ENCODE measurements around the gene RFX5. TPM values are rescaled to one million over a fixed set of nuclear protein-coding genes. Genes with fewer than 3 reads are reported as not detected.

RFX5 gene
- total RNA-seq, 4 donors from 2014 or later: 20.2 to 27.5 (median 22.8) TPM

- no peak for TF ChIP-seq CTCF (IDR thresholded peaks at IDR 0.05; ENCODE audit: low read depth)
Observed at GRCh38 chr1:151292207-151293030, 54.6 kb downstream of the RFX5 start.

GRCh38 chr1:151290709-151291303 lies 56.2 kb downstream of the RFX5 start:
- no peak for TF ChIP-seq CTCF (IDR thresholded peaks at IDR 0.05; ENCODE audit: low read depth)

Small RNAs within 50 kb of the gene (small RNA-seq; reads per million reads assigned to genes)
- gene RN7SL444P: not detected

Other genes with a start within 250 kb of the RFX5 start
- gene SEMA6C, start 200.6 kb downstream of the RFX5 start, total RNA-seq: 10 to 100 TPM in 1 of 4 donors, 1 to 10 TPM in 3; 4.0 to 19.2 (median 5.3) TPM
- 10 to 100 TPM in 2 of 4 donors, 1 to 10 TPM in 2; 5.7 to 30.9 (median 11.5) TPM for gene TNFAIP8L2, start 190.6 kb downstream of the RFX5 start, total RNA-seq
- 10 to 100 TPM; 10.1 to 15.0 (median 10.9) TPM for gene LYSMD1, start 181.3 kb downstream of the RFX5 start, total RNA-seq
- 10 to 100 TPM; 20.3 to 34.6 (median 25.8) TPM for gene SCNM1, start 181.1 kb downstream of the RFX5 start, total RNA-seq
- gene TMOD4, start 171.3 kb downstream of the RFX5 start, total RNA-seq: not detected
- gene VPS72, start 157.1 kb downstream of the RFX5 start, total RNA-seq: 10 to 100 TPM; 21.9 to 39.2 (median 26.5) TPM
- 10 to 100 TPM; 29.7 to 70.9 (median 46.6) TPM for gene PIP5K1A, start 148.7 kb downstream of the RFX5 start, total RNA-seq
- gene PSMD4, start 92.5 kb downstream of the RFX5 start, total RNA-seq: 100 to 1,000 TPM; 113 to 200 (median 160) TPM
- gene ZNF687, start 65.0 kb downstream of the RFX5 start, total RNA-seq: 10 to 100 TPM in 3 of 4 donors, 1 to 10 TPM in 1; 7.8 to 19.8 (median 17.7) TPM
- gene PI4KB, start 19.8 kb downstream of the RFX5 start, total RNA-seq: 10 to 100 TPM; 50.0 to 73.1 (median 56.0) TPM
- gene SELENBP1, start 25.5 kb upstream of the RFX5 start, total RNA-seq: 100 to 1,000 TPM in 1 of 4 donors, 10 to 100 TPM in 3; 32.6 to 100 (median 54.7) TPM
- gene PSMB4, start 52.3 kb upstream of the RFX5 start, total RNA-seq: 100 to 1,000 TPM; 197 to 298 (median 246) TPM
- gene POGZ, start 112.2 kb upstream of the RFX5 start, total RNA-seq: 10 to 100 TPM; 39.9 to 51.6 (median 47.3) TPM
- under 1 TPM in 2 of 4 donors, not detected in 2; 0.44 to 0.98 TPM for gene CGN, start 164.1 kb upstream of the RFX5 start, total RNA-seq
- gene TUFT1, start 193.1 kb upstream of the RFX5 start, total RNA-seq: 1 to 10 TPM; 3.8 to 7.5 (median 5.8) TPM